K562 (cell line): ENCODE results near the gene CALHM2. TPM values are rescaled to one million over a fixed set of nuclear protein-coding genes. Genes with fewer than 3 reads are reported as not detected.

ENCODE experiments used
- ATAC-seq: fragments of 200-7000 bp; cut with Tn5 transposase; 3 replicates; pipeline ENCODE4 v1.9.1; 2020; ENCODE audit warnings: moderate library complexity
- BruUV-seq: library from RNA; stranded (reverse); fragments of 400-500 nt; replicated peaks from 2 replicates; lab custom pipeline; 2021; lab: Mats Ljungman, UMichigan
- CTCF ChIA-PET: fragments of 300-600 bp; formaldehyde crosslinking; extraction: SDS; loops from one replicate; lab custom pipeline; 2021; ENCODE audit warnings: low intra/inter-chr PET ratio; lab: Yijun Ruan, JAX
- POLR2A ChIA-PET: fragments of 300-600, 350-650 bp; sonication (Branson Sonifier 250); formaldehyde crosslinking; extraction: SDS; loops from one replicate; lab custom pipeline; 2021; ENCODE audit warnings: antibody characterized with exemption, inconsistent platforms; lab: Yijun Ruan, JAX
- DNase-seq, 4 experiments: peaks; one replicate each; pipeline versions ENCODE4 v3.0.0 to v3.0.0-alpha.2; 2011 to 2018; ENCODE audit warnings: low spot score in 3 of 4, mixed read lengths in 3 of 4; ENCODE audit errors: extremely low read depth in 1 of 4
- FAIRE-seq: peaks from 2 replicates; lab custom pipeline; 2011; peaks lifted over from hg19 to GRCh38; lab: Jason Lieb, UNC
- H2AFZ ChIP-seq: 2 replicates; pipeline ENCODE4 v1.6.0; 2011; ENCODE audit warnings: low read depth, low read length, control low read depth, inconsistent platforms
- H3K27ac ChIP-seq: fragments of 200-600 bp; 3 replicates; pipeline ENCODE4 v1.8.0; 2011; ENCODE audit warnings: low read depth, mild to moderate bottlenecking, control low read depth, inconsistent platforms, low read length, moderate library complexity, mixed read lengths; ENCODE audit errors: extremely low read depth
- H3K27me3 ChIP-seq, 2 experiments: fragments of 300-600 bp in 1 of 2; 2 replicates in 1 of 2; 3 replicates in 1 of 2; pipeline versions ENCODE4 v1.6.0 to v1.8.0; 2011; ENCODE audit warnings: inconsistent platforms in 2 of 2, low read length in 2 of 2, mild to moderate bottlenecking in 1 of 2, mixed read lengths in 1 of 2, moderate library complexity in 1 of 2; ENCODE audit not compliant: control insufficient read depth in 2 of 2, insufficient read depth in 2 of 2
- H3K36me3 ChIP-seq: fragments of 300-600 bp; 3 replicates; pipeline ENCODE4 v1.8.0; 2011; ENCODE audit warnings: mild to moderate bottlenecking, low read length, inconsistent platforms; ENCODE audit not compliant: control insufficient read depth, insufficient read depth
- H3K4me1 ChIP-seq, 2 experiments: fragments of 200-600 bp in 1 of 2; replicated peaks in 1 of 2; 2 replicates in 1 of 2; 3 replicates in 1 of 2; pipeline versions ENCODE4 v1.5.1 to v1.8.0; 2011; ENCODE audit warnings: inconsistent platforms in 2 of 2, low read length in 2 of 2, mild to moderate bottlenecking in 1 of 2, mixed read lengths in 1 of 2, moderate library complexity in 1 of 2; ENCODE audit not compliant: control insufficient read depth in 2 of 2, insufficient read depth in 2 of 2
- H3K4me2 ChIP-seq: 2 replicates; pipeline ENCODE4 v1.6.1; 2011; ENCODE audit warnings: low read length, control low read depth, inconsistent platforms, mixed read lengths; ENCODE audit not compliant: insufficient read depth
- H3K4me3 ChIP-seq: fragments of 200-600 bp; sonication (generic), shearing (Covaris generic); 2 replicates; pipeline ENCODE4 v1.5.1; 2016; ENCODE audit warnings: control low read depth, inconsistent platforms
- H3K79me2 ChIP-seq: fragments of 200-600 bp; 3 replicates; pipeline ENCODE4 v1.8.0; 2011; ENCODE audit warnings: low read length, inconsistent platforms; ENCODE audit not compliant: control insufficient read depth, insufficient read depth
- H3K9ac ChIP-seq, 2 experiments: 2 replicates each; pipeline versions ENCODE4 v1.6.0 to v1.6.1; 2011; ENCODE audit warnings: low read depth in 2 of 2, low read length in 2 of 2, control low read depth in 1 of 2, inconsistent platforms in 1 of 2, mild to moderate bottlenecking in 1 of 2, mixed read lengths in 1 of 2; ENCODE audit not compliant: insufficient read depth in 1 of 2
- H3K9me1 ChIP-seq: one replicate; pipeline ENCODE4 v1.6.0; 2011; ENCODE audit warnings: inconsistent platforms, mild to moderate bottlenecking, low read length, moderate library complexity; ENCODE audit not compliant: control insufficient read depth, insufficient read depth
- H3K9me3 ChIP-seq: replicated peaks from 2 replicates; pipeline ENCODE4 v1.5.1; 2011; ENCODE audit warnings: low read depth, low read length, inconsistent platforms; ENCODE audit not compliant: control insufficient read depth, insufficient read depth
- H4K20me1 ChIP-seq: replicated peaks from 2 replicates; pipeline ENCODE4 v1.6.1; 2011; ENCODE audit warnings: low read length, inconsistent platforms, mixed read lengths; ENCODE audit not compliant: control insufficient read depth, insufficient read depth
- CTBP1 ChIP-seq: fragments of 450-650 bp; IDR thresholded peaks from 2 replicates; pipeline ENCODE4 v1.6.1; 2016; ENCODE audit warnings: borderline replicate concordance
- EP400 ChIP-seq: fragments of 450-650 bp; IDR thresholded peaks from 2 replicates; pipeline ENCODE4 v1.6.1; 2017; ENCODE audit warnings: antibody characterized with exemption, mild to moderate bottlenecking, moderate library complexity
- POU5F1 ChIP-seq: fragments of 150-350 bp; IDR thresholded peaks from 2 replicates; pipeline ENCODE4 v1.6.1; 2014; ENCODE audit warnings: borderline replicate concordance, low read length, low read depth, mild to moderate bottlenecking; ENCODE audit not compliant: partially characterized antibody
- RBM25 ChIP-seq: fragments of 200-400 bp; formaldehyde crosslinking; IDR thresholded peaks from 2 replicates; pipeline ENCODE4 v1.6.1; 2018; ENCODE audit warnings: low read length, low read depth, moderate library complexity; ENCODE audit not compliant: severe bottlenecking
- TAF1 ChIP-seq: IDR thresholded peaks from 2 replicates; pipeline ENCODE4 v1.6.1; 2011; ENCODE audit warnings: mild to moderate bottlenecking, low read length, moderate library complexity; ENCODE audit not compliant: insufficient read depth, control insufficient read depth, severe bottlenecking; ENCODE audit errors: extremely low read depth
- TAL1 ChIP-seq: fragments of 450-650 bp; IDR thresholded peaks from 2 replicates; pipeline ENCODE4 v1.6.1; 2016; ENCODE audit warnings: mild to moderate bottlenecking
- TRIM28 ChIP-seq: fragments of 450-650 bp; IDR thresholded peaks from 2 replicates; pipeline ENCODE4 v1.6.1; 2017
- ZBTB8A ChIP-seq: fragments of 450-650 bp; IDR thresholded peaks from 2 replicates; pipeline ENCODE4 v1.6.1; 2018; ENCODE audit warnings: mild to moderate bottlenecking, moderate library complexity; ENCODE audit not compliant: partially characterized antibody
- ZC3H4 ChIP-seq: sonication (generic); formaldehyde crosslinking; IDR thresholded peaks from 2 replicates; pipeline ENCODE4 v1.9.0; 2021; ENCODE audit warnings: missing genetic modification reagents, borderline replicate concordance
- WGBS: fragments of 100-300 bp; shearing (Covaris generic); methylation state at CpG from one replicate; pipeline ENCODE4 v1.1.6; 2016; ENCODE audit warnings: low coverage, mixed read lengths; ENCODE audit not compliant: insufficient coverage; ENCODE audit errors: missing lambda C conversion rate; 5-methylcytosine and 5-hydroxymethylcytosine counted together
- in situ Hi-C: fragments of 300-500 bp; cut with MboI; formaldehyde crosslinking; loops from 4 replicates; pipeline ENCODE4 v1.15.0; 2018; ENCODE audit warnings: inconsistent platforms, mixed read lengths
- intact Hi-C: fragments of 100-400 bp; cut with micrococcal nuclease; formaldehyde crosslinking; loops from 2 replicates; pipeline ENCODE4 v1.14.2; 2022
- polyA plus RNA-seq, 8 experiments: library from polyadenylated mRNA; depleted of rRNA in 4 of 8; stranded (reverse) in 5 of 8; unstranded in 3 of 8; fragments of >200 nt; fragmentation: Nextera tagmentation in 2 of 8; fragmentation: Illumina TruSeq in 1 of 8; extraction: Ambion mirVana in 2 of 8; extraction: Trizol in 1 of 8; gene quantifications; 2 replicates each; pipeline versions ENCODE4 v1.2.1 to v1.2.3, GENCODE V29; 2011 to 2014; ENCODE audit warnings: inconsistent platforms in 1 of 8, missing spikeins in 1 of 8
- total RNA-seq, 7 experiments: library from RNA; depleted of rRNA in 6 of 7; stranded (reverse); fragments of >200 nt in 6 of 7; fragmentation: Illumina TruSeq in 2 of 7; extraction: Trizol in 2 of 7; gene quantifications; 2 replicates each; pipeline versions ENCODE4 v1.2.1 to v1.2.3, GENCODE V29; 2011 to 2021; ENCODE audit warnings: low replicate concordance in 1 of 7

The CALHM2 gene
- total and polyA plus RNA-seq, 9 of the 15 experiments (the other 6 are each of a cell fraction or from before 2014, with no cell fraction given) = 0.08 to 0.14 (median 0.13) TPM; not detected in 6

DNA sequence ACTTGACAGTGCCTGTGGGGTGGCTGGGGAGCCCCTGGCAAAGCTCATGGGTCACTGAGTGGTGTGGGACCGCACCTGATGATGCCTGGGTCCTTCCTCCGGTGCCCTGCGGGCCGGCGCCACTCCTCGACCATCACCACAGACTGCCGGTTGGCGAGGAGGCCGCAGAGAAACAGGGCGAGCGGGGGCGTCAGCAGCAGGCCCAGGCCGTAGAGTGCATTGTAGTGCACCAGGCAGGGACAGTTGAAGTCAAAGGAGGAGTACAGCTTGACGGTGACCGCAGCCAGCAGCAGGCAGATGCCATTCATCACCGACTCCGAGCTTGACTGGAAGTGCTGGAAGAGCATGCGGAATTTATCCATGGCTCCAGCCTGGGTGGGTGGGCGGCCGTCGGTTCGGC lies 26.5 kb upstream of the CALHM2 start:
- no peak overlapping the region for H3K4me3 ChIP-seq
- no peaks in the 10 kb centered on the region for H3K79me2 ChIP-seq
- ChIA-PET POLR2A (interaction anchor here (0.9 kb wide), 1 partner anchor 12 kb away, joined by 3 read pairs; no protein-coding TSS in a partner anchor), CTCF (no interaction called here)
- TF ChIP-seq ZC3H4 (CRISPR knock-in tag) (no peak), RBM25 (no peak), TAF1 (no peak), ZBTB8A (no peak), TRIM28 (no peak), POU5F1 (no peak), TAL1 (no peak), CTBP1 (no peak), EP400 (no peak)
- FAIRE-seq (no peak), ATAC-seq (no peak), DNase-seq (no peak)
- 63% methylated on average over 15 of the region's 22 CpGs for WGBS
- H3K9me1 ChIP-seq = no peaks in the 10 kb centered on the region
- no peak overlapping the region for H3K4me2 ChIP-seq
- no peak overlapping the region for H3K27ac ChIP-seq
- H3K36me3 ChIP-seq = no peaks in the 10 kb centered on the region
- peaks cover 0 to 14% of the 10 kb centered on the region in 2 experiments; a peak in 2 of 5 replicates for H3K4me1 ChIP-seq
- no peak overlapping the region for H3K9ac ChIP-seq
- H2AFZ ChIP-seq = no peak overlapping the region
- in situ Hi-C loops = loop anchor here (5.0 kb wide), 1 partner anchor 66 kb away; no protein-coding TSS in a partner anchor
- no peaks in the 10 kb centered on the region for H3K9me3 ChIP-seq
- no TSS peak for BruUV-seq
- H4K20me1 ChIP-seq = no peaks in the 10 kb centered on the region
- no peaks in the 10 kb centered on the region for H3K27me3 ChIP-seq
- intact Hi-C loops = no loop called here
